Effector CD8-positive, alpha-beta T cell (primary cell): ENCODE measurements around the gene SHC2.
"Not testable (repeated sequence)": the region's sequence is repeated elsewhere in the genome, so short reads cannot be mapped to it uniquely, and the experiment has no call there.

Source experiments
- DNase-seq: peaks from one replicate; lab custom pipeline; 2025; lab: John Stamatoyannopoulos, UW

Gene SHC2

GRCh38 chr19:491146-491741, 30.4 kb upstream of the SHC2 start:
- peak; percentile 46 for DNase-seq

GRCh38 chr19:489418-490196, 28.8 kb upstream of the SHC2 start:
- DNase-seq = no peak

- peak; percentile 75 for DNase-seq
Measured at GRCh38 chr19:488505-489417, 27.9 kb upstream of the SHC2 start.

- DNase-seq = no peak
Measured at GRCh38 chr19:485583-486236, 24.9 kb upstream of the SHC2 start.

- DNase-seq = no peak
Measured at GRCh38 chr19:485077-485476, 24.2 kb upstream of the SHC2 start.

- DNase-seq = no peak
Measured at GRCh38 chr19:484494-484893, 23.7 kb upstream of the SHC2 start.

- no peak for DNase-seq
Measured at GRCh38 chr19:483332-484072, 22.7 kb upstream of the SHC2 start.

- no peak for DNase-seq
Measured at GRCh38 chr19:482186-483041, 21.6 kb upstream of the SHC2 start.

GRCh38 chr19:481100-481499, 20.3 kb upstream of the SHC2 start:
- DNase-seq = not testable (repeated sequence)

- peak; percentile 31 for DNase-seq
Measured at GRCh38 chr19:480016-480855, 19.4 kb upstream of the SHC2 start.

- no peak for DNase-seq
Measured at GRCh38 chr19:478976-479375, 18.1 kb upstream of the SHC2 start.

- DNase-seq = no peak
Measured at GRCh38 chr19:478236-478903, 17.5 kb upstream of the SHC2 start.

- DNase-seq = no peak
Measured at GRCh38 chr19:475360-475759, 14.5 kb upstream of the SHC2 start.

GRCh38 chr19:474126-475078, 13.6 kb upstream of the SHC2 start:
- DNase-seq = no peak

GRCh38 chr19:472005-472858, 11.4 kb upstream of the SHC2 start:
- no peak for DNase-seq

GRCh38 chr19:470701-471100, 9.9 kb upstream of the SHC2 start:
- no peak for DNase-seq

- no peak for DNase-seq
Measured at GRCh38 chr19:469833-470232, 9.0 kb upstream of the SHC2 start.
